GM12891 (cell line): Measurements from ENCODE around the gene AFAP1L1.

Experiments
- PAX5 ChIP-seq: IDR thresholded peaks from 2 replicates; pipeline ENCODE4 v1.6.1; 2011; ENCODE audit warnings: low read length, moderate library complexity, mild to moderate bottlenecking; ENCODE audit not compliant: insufficient read depth, severe bottlenecking
- POLR2A ChIP-seq: IDR thresholded peaks from 2 replicates; pipeline ENCODE4 v1.6.1; 2011; ENCODE audit warnings: low read depth, low read length, control low read depth
- POLR2AphosphoS5 ChIP-seq: IDR thresholded peaks from 2 replicates; pipeline ENCODE4 v1.6.1; 2011; ENCODE audit warnings: low read depth, low read length, control low read depth
- POU2F2 ChIP-seq: IDR thresholded peaks from 2 replicates; pipeline ENCODE4 v1.6.1; 2011; ENCODE audit warnings: low read depth, mild to moderate bottlenecking, control low read depth, low read length, moderate library complexity
- SPI1 ChIP-seq: IDR thresholded peaks from 2 replicates; pipeline ENCODE4 v1.6.1; 2011; ENCODE audit warnings: low read depth, low read length, control low read depth
- TAF1 ChIP-seq: IDR thresholded peaks from 2 replicates; pipeline ENCODE4 v1.6.1; 2011; ENCODE audit warnings: low read depth, low read length, control low read depth

DNA sequence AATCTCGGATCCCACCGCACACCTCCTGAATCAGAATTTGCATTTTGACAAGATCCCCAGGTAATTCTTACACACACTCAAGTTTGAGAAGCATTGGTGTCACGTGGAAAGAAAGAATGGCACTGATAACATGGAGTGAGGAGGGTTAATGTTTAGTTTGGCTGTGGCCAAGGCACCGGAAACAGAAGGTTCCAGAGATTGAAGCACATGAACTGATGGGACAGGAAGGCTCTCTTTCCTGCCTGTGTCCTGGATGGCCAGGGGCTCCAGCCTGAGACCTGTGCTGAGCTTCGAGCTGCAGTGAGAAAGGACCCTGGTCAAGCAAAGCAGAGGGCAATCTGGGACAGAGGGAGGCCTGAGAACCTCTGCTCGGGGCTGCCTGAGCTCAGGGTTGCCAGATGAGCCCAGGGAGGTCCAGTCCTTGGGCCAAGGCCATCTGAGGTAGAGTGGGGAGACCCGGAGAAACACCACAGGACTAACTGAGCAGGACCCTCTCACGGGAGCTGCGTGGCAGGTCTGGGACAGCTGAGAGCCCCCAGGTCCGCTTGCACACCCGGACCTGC, 27.3 kb downstream of the AFAP1L1 start:
- TF ChIP-seq TAF1, result no peak
- no peak for TF ChIP-seq POLR2A
- no peak for TF ChIP-seq POLR2AphosphoS5
- TF ChIP-seq SPI1, result no peak
- TF ChIP-seq POU2F2, result no peak
- no peak for TF ChIP-seq PAX5
